ENCODE measurements around the gene FNBP1L.

Gene FNBP1L

GRCh38 chr1:93447481-93448291 is at the start of gene FNBP1L:
Gene FNBP1L, plus strand, starts transcription at chr1:93448118. Its CDS starts 164 bp downstream, at chr1:93448282.
- Histone ChIP-seq H3K4me3 (ENCODE audit: low read length in 2 of 2) (peak within 1 kb of the TSS; percentile 70 to 78), H3K27me3 (ENCODE audit: control insufficient read depth in 1 of 2, insufficient read depth in 2 of 2, low read length in 2 of 2) (peaks cover 13 to 39% of the 10 kb centered on the region in 2 donors), H3K27ac (ENCODE audit: low read length) (no peak within 1 kb of the TSS), H3K9ac (ENCODE audit: low read length in 2 of 2) (peak within 1 kb of the TSS; percentile 43 to 67), H3K9me3 (ENCODE audit: control insufficient read depth in 2 of 2, low read length in 2 of 2) (no peaks in the 10 kb centered on the region), H3K4me1 (ENCODE audit: control insufficient read depth, insufficient read depth, low read length) (peaks cover 9% of the 10 kb centered on the region), H3K36me3 (ENCODE audit: control insufficient read depth in 2 of 2, insufficient read depth in 2 of 2, low read length in 2 of 2) (no peaks in the 10 kb centered on the region)

- H3K27me3 ChIP-seq (ENCODE audit: control insufficient read depth in 1 of 2, insufficient read depth in 2 of 2, low read length in 2 of 2), result no peaks in the 10 kb centered on the region
- no peaks in the 10 kb centered on the region for H3K9me3 ChIP-seq (ENCODE audit: control insufficient read depth in 2 of 2, low read length in 2 of 2)
- no peaks in the 10 kb centered on the region for H3K36me3 ChIP-seq (ENCODE audit: control insufficient read depth in 2 of 2, insufficient read depth in 2 of 2, low read length in 2 of 2)
- no peak overlapping the region for H3K9ac ChIP-seq (ENCODE audit: low read length in 2 of 2)
- no peaks in the 10 kb centered on the region for H3K4me1 ChIP-seq (ENCODE audit: control insufficient read depth, insufficient read depth, low read length)
- no peak overlapping the region for H3K27ac ChIP-seq (ENCODE audit: low read length)
- H3K4me3 ChIP-seq (ENCODE audit: low read length in 2 of 2), result no peak overlapping the region
Measured at GRCh38 chr1:93399781-93400180, 48.1 kb upstream of the FNBP1L start.

- no peaks in the 10 kb centered on the region for H3K9me3 ChIP-seq (ENCODE audit: control insufficient read depth in 2 of 2, low read length in 2 of 2)
- H3K4me1 ChIP-seq (ENCODE audit: control insufficient read depth, insufficient read depth, low read length), result no peaks in the 10 kb centered on the region
- no peak overlapping the region for H3K27ac ChIP-seq (ENCODE audit: low read length)
- H3K27me3 ChIP-seq (ENCODE audit: control insufficient read depth in 1 of 2, insufficient read depth in 2 of 2, low read length in 2 of 2), result no peaks in the 10 kb centered on the region
- H3K9ac ChIP-seq (ENCODE audit: low read length in 2 of 2), result no peak overlapping the region
- no peak overlapping the region for H3K4me3 ChIP-seq (ENCODE audit: low read length in 2 of 2)
- no peaks in the 10 kb centered on the region for H3K36me3 ChIP-seq (ENCODE audit: control insufficient read depth in 2 of 2, insufficient read depth in 2 of 2, low read length in 2 of 2)
Measured at GRCh38 chr1:93408203-93408602, 39.7 kb upstream of the FNBP1L start.

DNA sequence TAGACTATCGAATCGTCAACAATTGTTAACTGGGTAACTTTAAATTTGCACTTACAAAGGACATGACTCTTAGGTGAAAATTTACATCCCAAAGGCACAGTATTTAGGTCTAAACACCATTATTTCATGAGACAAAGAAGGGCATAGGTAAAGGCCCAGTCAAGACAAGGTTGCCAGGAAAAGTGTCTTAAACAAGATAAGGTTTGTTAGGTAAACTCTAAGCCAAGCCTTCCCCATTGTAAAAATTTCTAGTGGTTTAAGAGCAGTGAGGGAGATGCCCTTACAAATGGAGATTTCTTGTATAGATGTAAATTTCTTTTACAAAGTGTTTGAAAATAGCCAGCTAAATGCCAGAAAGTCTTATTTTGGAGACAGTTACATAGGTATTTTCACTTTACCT is 36.9 kb upstream of the FNBP1L start:
- Histone ChIP-seq H3K9ac (ENCODE audit: low read length in 2 of 2) (no peak overlapping the region), H3K9me3 (ENCODE audit: control insufficient read depth in 2 of 2, low read length in 2 of 2) (no peaks in the 10 kb centered on the region), H3K27ac (ENCODE audit: low read length) (no peak overlapping the region), H3K4me3 (ENCODE audit: low read length in 2 of 2) (no peak overlapping the region), H3K27me3 (ENCODE audit: control insufficient read depth in 1 of 2, insufficient read depth in 2 of 2, low read length in 2 of 2) (no peaks in the 10 kb centered on the region), H3K4me1 (ENCODE audit: control insufficient read depth, insufficient read depth, low read length) (no peaks in the 10 kb centered on the region), H3K36me3 (ENCODE audit: control insufficient read depth in 2 of 2, insufficient read depth in 2 of 2, low read length in 2 of 2) (no peaks in the 10 kb centered on the region)

GRCh38 chr1:93414749-93415148 is 33.2 kb upstream of the FNBP1L start:
- Histone ChIP-seq H3K4me3 (ENCODE audit: low read length in 2 of 2) (no peak overlapping the region), H3K27ac (ENCODE audit: low read length) (no peak overlapping the region), H3K4me1 (ENCODE audit: control insufficient read depth, insufficient read depth, low read length) (no peaks in the 10 kb centered on the region), H3K9me3 (ENCODE audit: control insufficient read depth in 2 of 2, low read length in 2 of 2) (no peaks in the 10 kb centered on the region), H3K36me3 (ENCODE audit: control insufficient read depth in 2 of 2, insufficient read depth in 2 of 2, low read length in 2 of 2) (no peaks in the 10 kb centered on the region), H3K27me3 (ENCODE audit: control insufficient read depth in 1 of 2, insufficient read depth in 2 of 2, low read length in 2 of 2) (no peaks in the 10 kb centered on the region), H3K9ac (ENCODE audit: low read length in 2 of 2) (no peak overlapping the region)

DNA sequence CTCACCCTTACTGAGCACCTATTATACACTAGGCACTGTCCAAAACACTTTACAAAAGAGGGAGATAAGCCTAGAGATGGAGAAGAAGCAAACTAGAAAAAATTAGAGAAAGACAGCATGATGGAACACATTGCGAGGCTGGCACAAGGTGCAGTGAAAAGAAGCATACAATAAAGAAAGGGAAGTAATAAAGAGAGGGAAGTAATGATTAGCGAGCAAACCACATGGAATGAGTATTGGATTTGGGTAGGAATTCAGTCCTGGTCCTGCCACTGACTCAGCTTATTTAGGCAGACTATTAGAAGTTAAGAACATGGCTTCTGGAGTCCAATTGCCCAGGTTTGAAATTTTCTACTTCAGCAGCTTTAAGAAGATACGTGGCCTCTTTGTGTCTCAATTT is 32.6 kb upstream of the FNBP1L start:
- Histone ChIP-seq H3K9me3 (ENCODE audit: control insufficient read depth in 2 of 2, low read length in 2 of 2) (no peaks in the 10 kb centered on the region), H3K27me3 (ENCODE audit: control insufficient read depth in 1 of 2, insufficient read depth in 2 of 2, low read length in 2 of 2) (no peaks in the 10 kb centered on the region), H3K4me1 (ENCODE audit: control insufficient read depth, insufficient read depth, low read length) (no peaks in the 10 kb centered on the region), H3K9ac (ENCODE audit: low read length in 2 of 2) (no peak overlapping the region), H3K4me3 (ENCODE audit: low read length in 2 of 2) (no peak overlapping the region), H3K36me3 (ENCODE audit: control insufficient read depth in 2 of 2, insufficient read depth in 2 of 2, low read length in 2 of 2) (no peaks in the 10 kb centered on the region), H3K27ac (ENCODE audit: low read length) (no peak overlapping the region)

GRCh38 chr1:93416183-93416582 is 31.7 kb upstream of the FNBP1L start:
- no peak overlapping the region for H3K27ac ChIP-seq (ENCODE audit: low read length)
- H3K27me3 ChIP-seq (ENCODE audit: control insufficient read depth in 1 of 2, insufficient read depth in 2 of 2, low read length in 2 of 2), result no peaks in the 10 kb centered on the region
- H3K9me3 ChIP-seq (ENCODE audit: control insufficient read depth in 2 of 2, low read length in 2 of 2), result no peaks in the 10 kb centered on the region
- no peak overlapping the region for H3K4me3 ChIP-seq (ENCODE audit: low read length in 2 of 2)
- no peak overlapping the region for H3K9ac ChIP-seq (ENCODE audit: low read length in 2 of 2)
- no peaks in the 10 kb centered on the region for H3K4me1 ChIP-seq (ENCODE audit: control insufficient read depth, insufficient read depth, low read length)
- H3K36me3 ChIP-seq (ENCODE audit: control insufficient read depth in 2 of 2, insufficient read depth in 2 of 2, low read length in 2 of 2), result no peaks in the 10 kb centered on the region

DNA sequence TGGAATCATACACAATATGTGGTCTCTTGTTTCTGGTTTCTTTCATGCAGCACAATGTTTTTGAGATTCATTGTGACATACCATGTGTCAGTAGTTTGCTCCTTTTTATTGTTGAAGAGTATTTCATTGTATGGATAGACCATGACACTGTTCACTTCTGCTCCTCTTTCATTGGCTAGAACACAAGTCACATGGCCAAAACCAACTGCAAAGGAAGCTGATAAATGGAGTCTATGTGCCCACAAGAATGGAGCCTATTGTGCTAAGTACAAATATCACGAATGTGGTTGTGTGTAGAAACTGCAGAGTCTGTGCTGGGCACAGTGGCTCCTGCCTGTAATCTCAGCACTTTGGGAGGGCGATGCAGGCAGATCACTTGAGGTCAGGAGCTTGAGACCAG is 28.6 kb upstream of the FNBP1L start:
- Histone ChIP-seq H3K4me1 (ENCODE audit: control insufficient read depth, insufficient read depth, low read length) (no peaks in the 10 kb centered on the region), H3K4me3 (ENCODE audit: low read length in 2 of 2) (no peak overlapping the region), H3K27me3 (ENCODE audit: control insufficient read depth in 1 of 2, insufficient read depth in 2 of 2, low read length in 2 of 2) (no peaks in the 10 kb centered on the region), H3K9me3 (ENCODE audit: control insufficient read depth in 2 of 2, low read length in 2 of 2) (no peaks in the 10 kb centered on the region), H3K27ac (ENCODE audit: low read length) (no peak overlapping the region), H3K36me3 (ENCODE audit: control insufficient read depth in 2 of 2, insufficient read depth in 2 of 2, low read length in 2 of 2) (no peaks in the 10 kb centered on the region), H3K9ac (ENCODE audit: low read length in 2 of 2) (no peak overlapping the region)

DNA sequence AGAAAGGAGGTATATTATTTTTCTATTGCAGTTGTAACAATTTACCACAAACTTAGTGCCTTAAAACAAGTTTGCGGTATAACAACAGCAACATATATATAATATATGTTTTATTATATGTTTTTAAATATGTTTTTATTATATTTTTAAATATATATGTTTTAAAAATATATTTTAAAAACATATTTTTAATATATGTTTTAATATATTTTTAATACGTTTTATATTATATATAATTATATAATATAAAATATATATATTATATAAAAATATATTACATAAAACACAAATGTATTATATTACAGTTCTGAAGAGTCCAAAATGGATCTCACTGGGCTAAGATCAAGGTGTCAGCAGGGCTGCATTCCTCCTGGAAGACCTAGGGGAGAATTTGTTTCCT is 27.5 kb upstream of the FNBP1L start:
- Histone ChIP-seq H3K4me1 (ENCODE audit: control insufficient read depth, insufficient read depth, low read length) (no peaks in the 10 kb centered on the region), H3K27me3 (ENCODE audit: control insufficient read depth in 1 of 2, insufficient read depth in 2 of 2, low read length in 2 of 2) (no peaks in the 10 kb centered on the region), H3K36me3 (ENCODE audit: control insufficient read depth in 2 of 2, insufficient read depth in 2 of 2, low read length in 2 of 2) (no peaks in the 10 kb centered on the region), H3K9ac (ENCODE audit: low read length in 2 of 2) (no peak overlapping the region), H3K4me3 (ENCODE audit: low read length in 2 of 2) (no peak overlapping the region), H3K9me3 (ENCODE audit: control insufficient read depth in 2 of 2, low read length in 2 of 2) (no peaks in the 10 kb centered on the region), H3K27ac (ENCODE audit: low read length) (no peak overlapping the region)

DNA sequence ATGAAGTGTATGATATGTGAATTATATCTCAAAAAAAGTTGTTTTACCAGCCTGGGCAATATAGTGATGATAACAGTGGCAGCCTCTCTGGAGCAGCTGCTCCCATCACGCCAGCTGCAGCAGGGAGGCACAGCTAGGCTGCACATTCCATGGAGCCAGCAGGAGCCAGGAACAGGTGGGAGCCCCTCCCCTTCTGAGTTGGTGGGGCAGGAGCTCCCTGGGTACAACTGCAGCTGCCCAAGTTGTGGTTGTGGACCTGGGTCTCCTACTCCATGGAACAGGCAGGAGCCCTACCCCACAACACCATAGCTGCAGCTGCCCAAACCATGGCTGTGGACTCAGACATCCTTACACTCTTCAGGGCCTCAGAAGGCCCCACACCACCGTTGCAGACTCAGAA is 21.7 kb upstream of the FNBP1L start:
- no peak overlapping the region for H3K27ac ChIP-seq (ENCODE audit: low read length)

DNA sequence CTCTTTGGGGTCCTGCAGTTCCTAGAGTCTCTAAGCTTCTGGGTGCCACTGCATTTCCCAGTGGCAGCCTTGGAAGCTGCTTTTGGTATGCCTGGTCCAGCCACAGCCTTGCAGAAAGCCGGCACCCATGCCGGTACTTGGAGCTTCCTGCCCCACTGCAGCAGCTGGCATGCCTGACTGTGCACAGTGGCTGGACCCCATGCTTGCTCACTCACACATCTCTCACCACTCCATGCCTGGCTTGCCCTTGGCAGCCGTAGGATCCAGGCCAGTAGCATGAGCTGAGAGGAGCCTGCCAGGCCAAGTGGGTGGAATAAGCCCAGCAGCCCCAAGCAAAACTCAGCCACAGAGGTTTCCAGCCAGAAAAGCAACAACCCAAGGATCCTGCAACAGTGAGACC is 20.3 kb upstream of the FNBP1L start:
- H3K9ac ChIP-seq (ENCODE audit: low read length in 2 of 2), result no peak overlapping the region

More for the DNA sequence above, 21.7 kb upstream of the FNBP1L start:
- Histone ChIP-seq H3K4me1 (ENCODE audit: control insufficient read depth, insufficient read depth, low read length) (no peaks in the 10 kb centered on the region), H3K9me3 (ENCODE audit: control insufficient read depth in 2 of 2, low read length in 2 of 2) (no peaks in the 10 kb centered on the region), H3K9ac (ENCODE audit: low read length in 2 of 2) (no peak overlapping the region), H3K4me3 (ENCODE audit: low read length in 2 of 2) (no peak overlapping the region), H3K27me3 (ENCODE audit: control insufficient read depth in 1 of 2, insufficient read depth in 2 of 2, low read length in 2 of 2) (no peaks in the 10 kb centered on the region), H3K36me3 (ENCODE audit: control insufficient read depth in 2 of 2, insufficient read depth in 2 of 2, low read length in 2 of 2) (no peaks in the 10 kb centered on the region)

More for the DNA sequence above, 20.3 kb upstream of the FNBP1L start:
- Histone ChIP-seq H3K27ac (ENCODE audit: low read length) (no peak overlapping the region), H3K36me3 (ENCODE audit: control insufficient read depth in 2 of 2, insufficient read depth in 2 of 2, low read length in 2 of 2) (no peaks in the 10 kb centered on the region), H3K27me3 (ENCODE audit: control insufficient read depth in 1 of 2, insufficient read depth in 2 of 2, low read length in 2 of 2) (no peaks in the 10 kb centered on the region), H3K4me1 (ENCODE audit: control insufficient read depth, insufficient read depth, low read length) (no peaks in the 10 kb centered on the region), H3K9me3 (ENCODE audit: control insufficient read depth in 2 of 2, low read length in 2 of 2) (no peaks in the 10 kb centered on the region), H3K4me3 (ENCODE audit: low read length in 2 of 2) (no peak overlapping the region)
